Right lung (tissue), 10 donors: ENCODE measurements around the gene KRT75. TPM values are rescaled to one million over a fixed set of nuclear protein-coding genes. Genes with fewer than 3 reads are reported as not detected.
"Not testable (repeated sequence)": the region's sequence is repeated elsewhere in the genome, so short reads cannot be mapped to it uniquely, and the experiment has no call there.

ENCODE experiments used
- DNase-seq, 2 donors: peaks; one replicate each; pipeline ENCODE4 v3.0.0-alpha.2; 2013
- long read RNA-seq, 8 donors: transcript quantifications; one replicate each; lab custom pipeline, GENCODE V29; 2026
- polyA plus RNA-seq, 5 donors: library from polyadenylated mRNA; unstranded; fragments of 120-200 nt; gene quantifications; one replicate each; pipeline versions ENCODE4 v1.2.1 to v1.2.3, GENCODE V29; 2013; ENCODE audit warnings: inconsistent platforms in 1 of 5, low replicate concordance in 1 of 5; ENCODE audit not compliant: insufficient read length in 5 of 5, insufficient read depth in 1 of 5

Gene KRT75
- polyA plus RNA-seq, result not detected
- long read RNA-seq, donor 1, result 0 reads
- long read RNA-seq, donor 2, result 0 reads
- long read RNA-seq, donor 3, result 0 reads
- long read RNA-seq, donor 4, result 0 reads
- long read RNA-seq, donor 5, result 0 reads
- long read RNA-seq, donor 6, result 0 reads
- long read RNA-seq, donor 7, result 0 reads
- long read RNA-seq, donor 8, result 0 reads

DNA sequence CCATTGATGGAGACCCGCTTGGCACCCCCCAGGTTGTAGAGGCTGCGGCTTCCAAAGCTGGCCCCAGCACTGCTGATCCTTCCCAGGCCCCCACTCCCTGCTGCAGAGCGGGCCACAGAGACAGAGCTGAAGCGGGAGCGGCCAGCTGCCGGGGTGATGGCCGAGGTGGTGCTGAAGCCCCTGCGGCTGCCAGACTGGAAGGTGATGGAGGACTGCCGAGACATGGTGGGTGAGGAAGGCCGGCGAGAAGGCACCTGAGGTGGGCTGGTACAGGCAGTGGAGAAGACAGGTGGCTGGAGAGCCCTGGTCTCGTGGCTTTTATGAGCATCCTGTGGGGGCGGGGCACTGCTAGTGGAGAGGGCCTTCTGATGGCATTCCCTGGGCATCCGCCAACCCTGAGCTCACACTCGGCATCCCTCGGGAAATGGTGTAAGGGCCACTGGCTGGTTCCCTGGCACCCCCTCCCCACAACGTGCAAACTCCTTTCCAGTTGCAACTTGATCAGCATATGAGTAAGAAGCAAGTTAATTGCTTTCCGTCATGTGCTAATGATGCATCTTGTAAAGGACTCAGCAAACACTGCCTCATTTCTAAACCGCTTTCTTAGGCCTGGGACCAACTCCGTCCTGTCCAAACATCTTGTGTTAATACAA, at the start of gene KRT75:
Gene KRT75 (minus strand): TSS at position 291 of the 653 bp plus-strand sequence. CDS start 67 bp downstream, at position 224.
- DNase-seq, result no peak

DNA sequence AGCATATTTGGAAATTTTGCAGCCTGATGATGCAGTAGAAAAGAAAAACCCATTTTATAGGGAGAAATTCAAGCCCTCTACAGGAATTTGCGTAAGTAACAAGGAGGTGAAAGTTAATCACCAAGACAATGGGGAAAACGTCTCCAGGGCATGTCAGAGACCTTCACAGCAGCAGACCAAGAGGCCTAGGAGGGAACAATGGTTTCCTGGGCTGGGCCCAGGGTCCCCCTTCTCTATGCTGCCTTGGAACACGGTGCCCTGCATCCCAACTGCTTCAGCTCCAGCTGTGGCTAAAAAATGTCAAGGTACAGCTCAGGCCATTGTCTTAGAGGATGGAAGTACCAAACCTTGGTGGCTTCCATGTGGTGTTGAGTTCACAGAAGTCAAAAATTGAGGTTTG, 45.9 kb upstream of the KRT75 start:
- no peak for DNase-seq

GRCh38 chr12:52477651-52478050, 43.5 kb upstream of the KRT75 start:
- no peak for DNase-seq

GRCh38 chr12:52474212-52474611, 40.0 kb upstream of the KRT75 start:
- DNase-seq, result no peak

- no peak for DNase-seq
These were observed 39.6 kb upstream of the KRT75 start, which contains the start of gene KRT6C for GRCh38 chr12:52473768-52474167. KRT6C (minus strand) TSS chr12:52473805; CDS start chr12:52473737, 68 bp downstream.

- DNase-seq, result no peak
These were observed 35.7 kb upstream of the KRT75 start for GRCh38 chr12:52469853-52470252.

DNA sequence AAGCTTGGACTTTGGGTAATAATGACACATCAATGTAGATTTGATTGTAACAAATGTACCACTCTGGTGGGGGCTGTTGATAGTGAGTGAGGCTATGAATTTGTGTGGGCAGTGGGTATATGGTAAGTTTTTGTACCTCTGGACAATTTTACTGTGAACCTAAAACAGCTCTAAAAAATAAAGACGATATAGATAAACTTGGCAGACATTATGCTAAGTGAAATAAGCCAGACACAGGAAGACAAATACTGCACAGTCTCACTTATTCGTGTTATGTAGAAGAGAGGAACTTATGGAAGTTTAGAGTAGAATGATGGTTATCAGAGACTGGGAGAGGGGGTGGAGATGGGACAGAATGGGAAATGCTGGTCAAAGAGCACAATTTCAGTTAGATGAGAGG, 30.7 kb upstream of the KRT75 start:
- no peak for DNase-seq

DNA sequence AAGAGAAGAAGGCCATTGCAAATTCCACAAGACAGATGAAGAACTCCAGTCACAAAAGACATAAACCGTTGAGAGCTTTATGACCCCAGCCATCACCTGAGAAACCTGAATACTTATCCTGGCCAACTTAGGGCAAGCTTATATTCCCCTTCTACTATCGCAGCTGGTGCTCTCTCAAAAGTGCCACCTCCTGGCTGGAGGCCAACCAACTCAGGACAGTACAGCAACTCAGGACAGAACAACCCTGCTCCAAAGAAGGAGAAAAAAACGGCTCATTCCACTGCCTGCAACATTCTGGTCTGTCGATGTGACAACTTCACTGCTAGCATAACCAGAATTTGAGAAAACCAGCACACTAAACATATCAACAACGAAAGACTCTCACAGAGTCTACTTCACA, 27.5 kb upstream of the KRT75 start:
- no peak for DNase-seq

- no peak for DNase-seq
These were observed 24.7 kb upstream of the KRT75 start for GRCh38 chr12:52458861-52459260.

- no peak for DNase-seq
These were observed 21.6 kb upstream of the KRT75 start for GRCh38 chr12:52455821-52456220.

GRCh38 chr12:52454411-52455201, 20.4 kb upstream of the KRT75 start:
- no peak for DNase-seq

GRCh38 chr12:52452101-52452500, 17.9 kb upstream of the KRT75 start, which contains the start of gene KRT6B:
KRT6B (minus strand) TSS chr12:52452146; CDS start chr12:52452078, 68 bp downstream.
- no peak for DNase-seq

GRCh38 chr12:52448228-52448627, 14.1 kb upstream of the KRT75 start:
- no peak for DNase-seq

DNA sequence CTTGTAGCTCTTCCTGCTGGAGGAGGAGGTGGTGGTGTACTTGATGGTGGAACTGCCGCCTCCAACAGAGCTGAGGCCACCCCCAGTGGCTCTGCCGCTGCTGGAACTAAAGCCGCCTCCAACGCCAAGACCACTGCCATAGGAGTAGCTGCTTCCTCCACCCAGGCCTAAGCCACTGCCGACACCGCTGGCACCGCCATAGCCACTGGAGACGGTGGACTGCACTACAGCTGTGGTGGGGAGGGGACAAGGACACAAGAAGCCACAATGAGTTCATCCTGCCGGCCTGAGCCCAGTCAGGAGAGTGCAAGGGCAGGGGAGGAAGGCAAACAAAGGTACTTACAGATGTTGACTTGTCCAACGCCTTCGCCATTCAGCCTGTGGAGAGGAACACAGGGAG, 13.0 kb upstream of the KRT75 start:
- not testable (repeated sequence) for DNase-seq

DNA sequence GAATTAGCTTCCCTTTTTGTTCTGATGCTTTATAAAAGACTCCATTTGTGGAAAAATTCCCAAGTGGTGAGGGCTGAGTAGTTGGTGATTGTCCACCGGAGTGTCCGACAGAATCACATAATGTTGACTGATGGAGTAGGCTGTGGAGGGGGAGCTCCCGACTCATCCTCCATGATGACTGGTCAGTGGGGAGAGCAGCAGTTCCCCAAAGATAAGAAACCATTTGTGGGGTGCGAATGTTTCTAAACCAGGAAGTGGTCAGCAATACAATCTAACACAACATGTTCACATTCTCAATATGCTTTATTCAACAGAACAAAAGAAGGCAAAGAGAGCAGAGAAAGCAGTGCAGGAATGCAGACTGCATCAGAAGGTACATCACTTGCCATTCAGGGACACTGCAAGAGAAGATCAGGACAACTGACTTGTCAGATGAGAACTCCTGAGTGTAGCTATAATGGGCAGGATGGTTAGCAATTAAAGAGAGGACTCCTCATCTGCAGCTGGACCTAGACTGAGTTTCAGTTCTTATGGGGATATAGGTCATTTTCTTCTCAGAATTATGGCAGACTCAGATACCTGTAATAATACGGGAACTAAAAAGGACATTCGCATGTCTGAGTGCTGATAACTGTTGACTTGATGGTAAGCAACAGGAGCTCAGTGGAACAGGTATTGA, 12.3 kb upstream of the KRT75 start:
- DNase-seq, result no peak

DNA sequence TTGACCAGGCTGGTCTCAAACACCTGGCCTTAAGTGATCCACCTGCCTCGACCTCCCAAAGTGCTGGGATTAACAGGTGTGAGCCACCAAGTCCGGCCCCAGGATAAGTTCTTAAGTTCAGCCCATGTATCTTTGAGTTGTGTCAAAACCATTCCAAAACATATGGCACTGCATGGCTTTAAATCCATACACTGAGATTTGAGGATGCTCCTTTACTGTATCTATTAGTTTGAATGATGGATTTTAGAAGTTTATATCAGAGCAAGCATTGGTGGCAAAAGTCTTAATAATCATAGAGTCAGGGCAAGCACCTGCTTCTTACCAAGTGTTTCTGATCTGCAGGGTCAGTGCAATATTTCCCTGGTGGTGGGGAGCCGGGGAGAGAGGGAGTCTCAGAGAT, 11.7 kb upstream of the KRT75 start:
- no peak for DNase-seq

DNA sequence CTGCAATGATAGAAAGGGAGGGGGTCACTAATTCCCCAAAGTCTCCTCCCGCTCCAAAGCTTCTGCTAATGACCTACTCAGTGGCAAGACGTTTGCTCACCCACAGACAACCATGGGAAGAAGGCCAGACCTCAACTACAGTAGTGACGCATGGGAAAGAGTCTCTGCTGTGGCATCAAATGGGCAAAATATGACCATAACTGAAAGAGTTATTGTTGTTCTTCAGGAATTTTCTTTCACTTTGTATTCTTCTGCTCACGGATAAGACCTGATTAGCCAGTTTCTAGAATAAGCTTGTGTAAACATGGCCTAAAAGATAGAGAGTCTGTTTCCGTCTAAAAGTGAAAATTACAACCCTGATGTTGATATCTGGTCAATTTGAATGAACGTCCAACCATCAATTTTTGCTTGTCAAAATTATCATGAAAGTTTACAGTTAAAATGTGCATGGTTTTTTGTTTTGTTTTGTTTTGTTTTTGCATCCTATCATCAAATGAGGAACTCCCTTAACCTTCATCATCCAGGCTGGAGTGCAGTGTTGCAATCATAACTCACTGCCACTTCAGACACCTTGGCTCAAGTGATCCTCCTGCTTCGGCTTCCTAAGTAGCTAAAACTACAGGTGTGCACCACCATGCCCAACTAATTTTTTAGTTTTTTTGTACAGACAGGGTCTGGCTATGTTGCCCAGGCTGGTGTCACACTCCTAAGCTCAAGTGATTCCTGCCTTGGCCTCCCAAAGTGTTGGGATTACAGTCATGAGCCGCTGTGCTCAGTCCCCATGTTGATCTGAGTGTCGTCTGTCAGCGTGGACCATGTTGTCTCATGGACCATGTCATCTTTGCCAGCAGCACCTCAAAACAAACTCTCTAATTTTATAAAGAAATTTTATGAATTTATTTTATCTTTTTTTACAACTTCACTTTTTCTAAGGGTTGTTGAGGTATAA, 10.8 kb upstream of the KRT75 start:
- DNase-seq, result no peak

GRCh38 chr12:52443966-52444365, 9.8 kb upstream of the KRT75 start:
- no peak for DNase-seq

DNA sequence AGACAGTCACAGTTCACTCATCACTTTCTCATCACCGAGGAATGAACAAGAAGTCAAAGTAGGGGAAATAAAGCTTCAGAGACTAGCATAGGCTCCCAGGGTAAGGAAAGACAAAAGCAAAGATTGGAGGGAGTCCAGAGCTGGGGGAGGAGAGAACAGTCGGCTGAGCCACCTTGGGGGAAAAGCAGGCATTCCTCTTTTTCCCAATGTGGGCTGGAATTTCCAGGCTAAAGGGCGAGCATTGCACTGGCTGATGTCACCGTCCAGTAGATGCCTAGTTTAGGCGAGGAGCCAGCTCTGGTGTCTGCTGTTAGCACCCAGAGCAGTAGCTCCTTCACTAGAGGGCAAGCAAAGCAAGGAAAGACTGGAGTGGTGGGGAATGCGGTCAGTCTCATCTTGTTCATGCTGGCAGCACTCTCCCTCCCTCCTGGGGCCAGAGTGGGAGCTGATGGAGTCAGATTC, 8.5 kb upstream of the KRT75 start:
- DNase-seq, result no peak

DNA sequence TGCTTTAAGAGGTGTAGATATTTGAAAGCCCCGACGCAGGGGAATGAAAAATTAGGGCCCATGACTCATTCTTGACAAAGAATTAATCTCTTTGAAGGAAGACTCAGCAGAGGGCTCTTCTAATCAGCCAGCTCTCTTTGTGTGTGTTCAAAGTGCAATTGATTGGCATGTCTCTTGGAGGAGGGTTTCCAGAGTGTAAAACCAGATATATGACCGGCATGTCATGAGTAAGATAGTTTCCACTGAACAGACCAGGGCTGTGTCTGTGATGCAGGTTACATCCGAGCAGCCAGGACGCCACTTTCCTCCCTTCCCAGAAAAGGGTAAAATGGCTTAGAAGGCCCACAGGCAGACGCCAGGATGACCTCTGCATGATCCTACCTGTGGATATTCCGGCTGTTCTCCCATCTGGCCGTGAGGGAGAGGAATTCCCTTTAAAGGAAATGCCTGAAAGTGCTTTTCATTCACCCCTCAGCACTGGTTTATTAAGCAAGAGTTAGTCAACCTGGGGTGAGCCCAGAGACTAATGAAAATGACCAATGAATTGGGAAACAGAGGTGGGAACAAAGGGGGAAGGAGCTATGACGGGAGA, 7.2 kb upstream of the KRT75 start:
- DNase-seq, result no peak
